IPS DF 6.9 (cell line): Measurements from ENCODE around the gene NPAT.
"Not testable (repeated sequence)": the region's sequence is repeated elsewhere in the genome, so short reads cannot be mapped to it uniquely, and the experiment has no call there.

Experiments used
- DNase-seq: peaks from one replicate; pipeline ENCODE4 v3.0.0-alpha.2; 2013; ENCODE audit warnings: low read depth, low spot score
- H3K27ac ChIP-seq: one replicate; pipeline ENCODE4 v1.5.1; 2013; ENCODE audit warnings: low read length, control low read depth
- H3K27me3 ChIP-seq: 2 replicates; pipeline ENCODE4 v1.6.1; 2013; ENCODE audit warnings: mild to moderate bottlenecking, low read length; ENCODE audit not compliant: control insufficient read depth, insufficient read depth
- H3K36me3 ChIP-seq: 2 replicates; pipeline ENCODE4 v1.6.1; 2013; ENCODE audit warnings: low read length; ENCODE audit not compliant: control insufficient read depth, insufficient read depth
- H3K4me1 ChIP-seq: 2 replicates; pipeline ENCODE4 v1.6.1; 2013; ENCODE audit warnings: low read length; ENCODE audit not compliant: control insufficient read depth, insufficient read depth
- H3K4me3 ChIP-seq: 2 replicates; pipeline ENCODE4 v1.5.1; 2013; ENCODE audit warnings: mild to moderate bottlenecking, low read length
- H3K9me3 ChIP-seq: 2 replicates; pipeline ENCODE4 v1.6.1; 2013; ENCODE audit warnings: low read length, inconsistent platforms; ENCODE audit not compliant: control insufficient read depth, insufficient read depth
- WGBS: extraction: QIAGEN DNeasy Blood & Tissue Kit; methylation state at CpG from one replicate; pipeline ENCODE4 v1.1.7; 2013; ENCODE audit warnings: mixed read lengths, missing lambda C conversion rate; ENCODE audit not compliant: insufficient read length, insufficient coverage; 5-methylcytosine and 5-hydroxymethylcytosine counted together

Gene NPAT

GRCh38 chr11:108204376-108204775 lies 18.1 kb downstream of the NPAT start:
- Histone ChIP-seq H3K27me3 (no peaks in the 10 kb centered on the region), H3K27ac (no peak overlapping the region), H3K4me1 (no peaks in the 10 kb centered on the region; the same call in 1 of the 2 replicates), H3K4me3 (no peak overlapping the region), H3K36me3 (peaks cover 23% of the 10 kb centered on the region), H3K9me3 (no peaks in the 10 kb centered on the region; the same call in 1 of the 2 replicates)
- DNase-seq = no peak
- no CpG with 5 or more reads among the region's 9 CpGs for WGBS

GRCh38 chr11:108203075-108203474 lies 19.4 kb downstream of the NPAT start:
- peaks cover 30% of the 10 kb centered on the region for H3K36me3 ChIP-seq
- H3K4me1 ChIP-seq = no peaks in the 10 kb centered on the region; the same call in 1 of the 2 replicates
- no peaks in the 10 kb centered on the region; the same call in 1 of the 2 replicates for H3K9me3 ChIP-seq
- H3K27me3 ChIP-seq = no peaks in the 10 kb centered on the region
- DNase-seq = no peak
- H3K27ac ChIP-seq = no peak overlapping the region
- no CpG with 5 or more reads among the region's 2 CpGs for WGBS
- H3K4me3 ChIP-seq = no peak overlapping the region

GRCh38 chr11:108199446-108200321 lies 22.8 kb downstream of the NPAT start:
- WGBS = no CpG with 5 or more reads among the region's 12 CpGs
- Histone ChIP-seq H3K27ac (no peak overlapping the region), H3K4me1 (no peaks in the 10 kb centered on the region; the same call in 1 of the 2 replicates), H3K4me3 (no peak overlapping the region), H3K36me3 (peaks cover 12% of the 10 kb centered on the region), H3K27me3 (no peaks in the 10 kb centered on the region), H3K9me3 (no peaks in the 10 kb centered on the region)
- DNase-seq = no peak

GRCh38 chr11:108198833-108199232 lies 23.6 kb downstream of the NPAT start:
- Histone ChIP-seq H3K4me3 (no peak overlapping the region), H3K9me3 (no peaks in the 10 kb centered on the region), H3K36me3 (peaks cover 7% of the 10 kb centered on the region; the same call in 1 of the 2 replicates), H3K4me1 (no peaks in the 10 kb centered on the region; the same call in 1 of the 2 replicates), H3K27me3 (no peaks in the 10 kb centered on the region), H3K27ac (no peak overlapping the region)
- WGBS = no CpG with 5 or more reads among the region's 8 CpGs
- DNase-seq = no peak

- H3K4me1 ChIP-seq = no peaks in the 10 kb centered on the region; the same call in 1 of the 2 replicates
- no peak overlapping the region for H3K27ac ChIP-seq
- no peak for DNase-seq
- H3K9me3 ChIP-seq = no peaks in the 10 kb centered on the region
- peaks cover 7% of the 10 kb centered on the region; the same call in 1 of the 2 replicates for H3K36me3 ChIP-seq
- H3K27me3 ChIP-seq = no peaks in the 10 kb centered on the region
- no peak overlapping the region for H3K4me3 ChIP-seq
Observed at GRCh38 chr11:108197351-108197750, 25.1 kb downstream of the NPAT start.

GRCh38 chr11:108196901-108197300 lies 25.5 kb downstream of the NPAT start:
- no peaks in the 10 kb centered on the region for H3K27me3 ChIP-seq
- no peak overlapping the region for H3K27ac ChIP-seq
- peaks cover 7% of the 10 kb centered on the region; the same call in 1 of the 2 replicates for H3K36me3 ChIP-seq
- no peaks in the 10 kb centered on the region for H3K9me3 ChIP-seq
- DNase-seq = no peak
- H3K4me1 ChIP-seq = no peaks in the 10 kb centered on the region; the same call in 1 of the 2 replicates
- no peak overlapping the region for H3K4me3 ChIP-seq
- WGBS = no CpG with 5 or more reads among the region's 3 CpGs

GRCh38 chr11:108193725-108194124 lies 28.7 kb downstream of the NPAT start:
- no peaks in the 10 kb centered on the region for H3K4me1 ChIP-seq
- no peaks in the 10 kb centered on the region for H3K27me3 ChIP-seq
- H3K27ac ChIP-seq = no peak overlapping the region
- H3K9me3 ChIP-seq = no peaks in the 10 kb centered on the region
- H3K4me3 ChIP-seq = no peak overlapping the region
- no peak for DNase-seq
- H3K36me3 ChIP-seq = peaks cover 3% of the 10 kb centered on the region

- no peaks in the 10 kb centered on the region for H3K9me3 ChIP-seq
- H3K36me3 ChIP-seq = peaks cover 11% of the 10 kb centered on the region; the same call in 1 of the 2 replicates
- WGBS = no CpG with 5 or more reads among the region's 5 CpGs
- H3K4me1 ChIP-seq = no peaks in the 10 kb centered on the region
- no peak overlapping the region for H3K4me3 ChIP-seq
- H3K27ac ChIP-seq = no peak overlapping the region
- DNase-seq = no peak
- H3K27me3 ChIP-seq = no peaks in the 10 kb centered on the region
Observed at GRCh38 chr11:108177570-108177969, 44.9 kb downstream of the NPAT start.

- WGBS = 100% methylated on average over 1 of the region's 2 CpGs
- no peaks in the 10 kb centered on the region for H3K4me1 ChIP-seq
- no peak for DNase-seq
- H3K27ac ChIP-seq = no peak overlapping the region
- no peaks in the 10 kb centered on the region for H3K27me3 ChIP-seq
- H3K9me3 ChIP-seq = no peaks in the 10 kb centered on the region
- H3K4me3 ChIP-seq = no peak overlapping the region
- H3K36me3 ChIP-seq = peaks cover 6% of the 10 kb centered on the region; the same call in 1 of the 2 replicates
Observed at GRCh38 chr11:108170184-108170583, 52.3 kb downstream of the NPAT start.

- H3K27me3 ChIP-seq = no peaks in the 10 kb centered on the region
- H3K27ac ChIP-seq = no peak overlapping the region
- H3K4me1 ChIP-seq = no peaks in the 10 kb centered on the region
- no peak overlapping the region for H3K4me3 ChIP-seq
- H3K9me3 ChIP-seq = no peaks in the 10 kb centered on the region
- DNase-seq = no peak
- H3K36me3 ChIP-seq = peaks cover 9% of the 10 kb centered on the region; the same call in 1 of the 2 replicates
Observed at GRCh38 chr11:108167624-108168023, 54.8 kb downstream of the NPAT start.

GRCh38 chr11:108162878-108163277 lies 59.6 kb downstream of the NPAT start:
- no CpG with 5 or more reads among the region's 6 CpGs for WGBS
- peaks cover 11% of the 10 kb centered on the region; the same call in 1 of the 2 replicates for H3K36me3 ChIP-seq
- not testable (repeated sequence) for H3K9me3 ChIP-seq, H3K4me3 ChIP-seq, DNase-seq, H3K4me1 ChIP-seq, H3K27ac ChIP-seq, H3K27me3 ChIP-seq
